ENCODE data around the gene CDH4. TPM values are rescaled to one million over a fixed set of nuclear protein-coding genes. Genes with fewer than 3 reads are reported as not detected.

Gene CDH4
- total RNA-seq, 1 experiment from 2014 or later = not detected

DNA sequence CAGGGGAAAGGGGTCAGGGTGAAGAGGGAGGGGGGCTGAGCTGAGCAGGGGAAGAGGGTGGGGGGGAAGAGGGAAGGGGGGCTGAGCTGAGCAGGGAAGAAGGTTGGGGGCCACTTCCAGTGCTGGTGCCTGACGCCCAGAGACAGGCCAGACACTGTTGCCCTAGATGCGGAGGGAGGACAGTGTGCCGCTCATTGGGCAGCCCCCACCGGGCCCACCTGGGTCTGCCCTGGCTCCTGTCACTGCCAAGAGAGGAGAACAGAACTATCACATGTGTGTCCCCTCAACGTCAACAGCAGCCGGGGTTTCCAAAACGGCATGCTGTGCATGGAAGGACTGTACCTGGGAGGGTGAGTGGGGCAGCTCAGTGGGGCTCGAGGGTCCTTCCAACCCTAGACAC, 342.1 kb downstream of the CDH4 start:
- CTCF ChIA-PET = no interaction called here
- intact Hi-C loops (cut with micrococcal nuclease; ENCODE audit: unreplicated experiment) = no loop called here
- BruUV-seq (replicated peaks) = no TSS peak

GRCh38 chr20:61595216-61595615, 343.2 kb downstream of the CDH4 start:
- no TSS peak for BruUV-seq (replicated peaks)
- Histone ChIP-seq H3K9me3 (ENCODE audit: control insufficient read depth, insufficient read depth, low read depth, low read length) (no peaks in the 10 kb centered on the region), H3K4me1 (ENCODE audit: control insufficient read depth, insufficient read depth, low read length) (no peaks in the 10 kb centered on the region), H3K27me3 (ENCODE audit: control insufficient read depth, insufficient read depth, low read length) (no peaks in the 10 kb centered on the region), H3K36me3 (ENCODE audit: control insufficient read depth, insufficient read depth, low read length) (no peaks in the 10 kb centered on the region), H3K4me3 (ENCODE audit: low read depth in 2 of 2, low read length in 2 of 2) (no peak overlapping the region), H3K27ac (ENCODE audit: low read length) (no peak overlapping the region)
- in situ Hi-C loops (cut with HindIII; ENCODE audit: low pct_unique_long_range_greater_than_20kb, low sequenced_read_pairs) (no loop called here), intact Hi-C loops (cut with micrococcal nuclease; ENCODE audit: unreplicated experiment) (no loop called here)
- DNase-seq (ENCODE audit: low read depth, low spot score) = no peak
- CTCF ChIA-PET = no interaction called here
- no peak for ATAC-seq
- TF ChIP-seq REST (IDR thresholded peaks at IDR 0.05; ENCODE audit: insufficient read depth in 1 of 2, low read depth in 2 of 2, low read length in 1 of 2) (no peak), POLR2AphosphoS5 (IDR thresholded peaks at IDR 0.05; ENCODE audit: low read depth, low read length) (no peak), TCF7L2 (IDR thresholded peaks at IDR 0.05; ENCODE audit: low read depth, low read length) (no peak), SIN3A (IDR thresholded peaks at IDR 0.05; ENCODE audit: borderline replicate concordance, insufficient read depth, low read depth, low read length) (no peak)
- TF ChIP-seq, protein P1, sequence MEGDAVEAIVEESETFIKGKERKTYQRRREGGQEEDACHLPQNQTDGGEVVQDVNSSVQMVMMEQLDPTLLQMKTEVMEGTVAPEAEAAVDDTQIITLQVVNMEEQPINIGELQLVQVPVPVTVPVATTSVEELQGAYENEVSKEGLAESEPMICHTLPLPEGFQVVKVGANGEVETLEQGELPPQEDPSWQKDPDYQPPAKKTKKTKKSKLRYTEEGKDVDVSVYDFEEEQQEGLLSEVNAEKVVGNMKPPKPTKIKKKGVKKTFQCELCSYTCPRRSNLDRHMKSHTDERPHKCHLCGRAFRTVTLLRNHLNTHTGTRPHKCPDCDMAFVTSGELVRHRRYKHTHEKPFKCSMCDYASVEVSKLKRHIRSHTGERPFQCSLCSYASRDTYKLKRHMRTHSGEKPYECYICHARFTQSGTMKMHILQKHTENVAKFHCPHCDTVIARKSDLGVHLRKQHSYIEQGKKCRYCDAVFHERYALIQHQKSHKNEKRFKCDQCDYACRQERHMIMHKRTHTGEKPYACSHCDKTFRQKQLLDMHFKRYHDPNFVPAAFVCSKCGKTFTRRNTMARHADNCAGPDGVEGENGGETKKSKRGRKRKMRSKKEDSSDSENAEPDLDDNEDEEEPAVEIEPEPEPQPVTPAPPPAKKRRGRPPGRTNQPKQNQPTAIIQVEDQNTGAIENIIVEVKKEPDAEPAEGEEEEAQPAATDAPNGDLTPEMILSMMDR (IDR thresholded peaks at IDR 0.05) = no peak
- POLR2A ChIA-PET = no interaction called here

More for the DNA sequence above, 342.1 kb downstream of the CDH4 start:
- Histone ChIP-seq H3K36me3 (ENCODE audit: control insufficient read depth, insufficient read depth, low read length) (no peaks in the 10 kb centered on the region), H3K27ac (ENCODE audit: low read length) (no peak overlapping the region), H3K4me1 (ENCODE audit: control insufficient read depth, insufficient read depth, low read length) (no peaks in the 10 kb centered on the region), H3K27me3 (ENCODE audit: control insufficient read depth, insufficient read depth, low read length) (no peaks in the 10 kb centered on the region; the same call in 1 of the 2 replicates), H3K9me3 (ENCODE audit: control insufficient read depth, insufficient read depth, low read depth, low read length) (no peaks in the 10 kb centered on the region), H3K4me3 (ENCODE audit: low read depth in 2 of 2, low read length in 2 of 2) (no peak overlapping the region)
- POLR2A ChIA-PET = no interaction called here
- in situ Hi-C loops (cut with HindIII; ENCODE audit: low pct_unique_long_range_greater_than_20kb, low sequenced_read_pairs) = no loop called here
- TF ChIP-seq POLR2AphosphoS5 (IDR thresholded peaks at IDR 0.05; ENCODE audit: low read depth, low read length) (no peak), TCF7L2 (IDR thresholded peaks at IDR 0.05; ENCODE audit: low read depth, low read length) (no peak), REST (IDR thresholded peaks at IDR 0.05; ENCODE audit: insufficient read depth in 1 of 2, low read depth in 2 of 2, low read length in 1 of 2) (no peak), SIN3A (IDR thresholded peaks at IDR 0.05; ENCODE audit: borderline replicate concordance, insufficient read depth, low read depth, low read length) (no peak)
- TF ChIP-seq, protein P1 (IDR thresholded peaks at IDR 0.05) = no peak
- DNase-seq (ENCODE audit: low read depth, low spot score) = no peak
- ATAC-seq = no peak
